PC-9 (cell line): ENCODE measurements around the gene NF1. TPM values are rescaled to one million over a fixed set of nuclear protein-coding genes. Genes with fewer than 3 reads are reported as not detected.
"Not testable (repeated sequence)": the region's sequence is repeated elsewhere in the genome, so short reads cannot be mapped to it uniquely, and the experiment has no call there.

Experiments
- BruUV-seq: library from RNA; stranded (reverse); fragments of 400-500 nt; replicated peaks from 2 replicates; lab custom pipeline; 2021; lab: Mats Ljungman, UMichigan
- CTCF ChIA-PET: fragments of 300-600 bp; sonication (Branson Sonifier 250); formaldehyde crosslinking; loops from one replicate; lab custom pipeline; 2022; ENCODE audit warnings: antibody characterized with exemption; lab: Charles Lee
- POLR2A ChIA-PET: fragments of 300-600 bp; sonication (Branson Sonifier 250); formaldehyde crosslinking; loops from one replicate; lab custom pipeline; 2022; ENCODE audit warnings: antibody characterized with exemption; ENCODE audit not compliant: unreplicated experiment; lab: Charles Lee
- DNase-seq, 2 experiments: peaks; one replicate each; pipeline versions ENCODE4 v3.0.0 to v3.0.0-alpha.2; 2015 to 2022; ENCODE audit warnings: mixed read lengths in 1 of 2
- H2AFZ ChIP-seq: fragments of 200-600 bp; sonication (generic); 2 replicates; pipeline ENCODE4 v1.8.1; 2017; ENCODE audit warnings: antibody characterized with exemption
- H3F3A ChIP-seq: fragments of 200-600 bp; sonication (generic); 2 replicates; pipeline ENCODE4 v1.8.1; 2017; ENCODE audit warnings: antibody characterized with exemption, mild to moderate bottlenecking, low read depth; ENCODE audit not compliant: insufficient read depth
- H3K27ac ChIP-seq: fragments of 200-600 bp; sonication (generic); 2 replicates; pipeline ENCODE4 v1.6.1; 2016; ENCODE audit warnings: mixed run types
- H3K27me3 ChIP-seq: fragments of 200-600 bp; sonication (generic); 2 replicates; pipeline ENCODE4 v1.6.1; 2016; ENCODE audit warnings: low read depth, mixed run types; ENCODE audit not compliant: insufficient read depth
- H3K36me3 ChIP-seq: fragments of 200-600 bp; sonication (generic); 2 replicates; pipeline ENCODE4 v1.6.1; 2016; ENCODE audit warnings: low read depth, mixed run types
- H3K4me1 ChIP-seq: fragments of 200-600 bp; sonication (generic); replicated peaks from 2 replicates; pipeline ENCODE4 v1.6.1; 2016; ENCODE audit warnings: mixed run types; ENCODE audit not compliant: insufficient read depth
- H3K4me2 ChIP-seq: fragments of 200-600 bp; sonication (generic); 2 replicates; pipeline ENCODE4 v1.6.1; 2017; ENCODE audit warnings: mixed run types
- H3K4me3 ChIP-seq: fragments of 200-600 bp; sonication (generic); 2 replicates; pipeline ENCODE4 v1.6.1; 2016; ENCODE audit warnings: mixed run types
- H3K79me2 ChIP-seq: fragments of 200-600 bp; sonication (generic); 2 replicates; pipeline ENCODE4 v1.6.1; 2017; ENCODE audit warnings: low read depth, mixed run types
- H3K9me2 ChIP-seq: fragments of 200-600 bp; sonication (generic); 2 replicates; pipeline ENCODE4 v1.8.1; 2017; ENCODE audit warnings: mild to moderate bottlenecking; ENCODE audit not compliant: insufficient read depth
- H3K9me3 ChIP-seq: fragments of 200-600 bp; sonication (generic); 2 replicates; pipeline ENCODE4 v1.8.1; 2016; ENCODE audit warnings: low read depth; ENCODE audit not compliant: insufficient read depth
- H4K20me1 ChIP-seq: fragments of 200-600 bp; sonication (generic); 2 replicates; pipeline ENCODE4 v1.8.1; 2017; ENCODE audit not compliant: insufficient read depth
- CTCF ChIP-seq: fragments of 200-600 bp; sonication (generic); conservative IDR thresholded peaks from 2 replicates; pipeline ENCODE4 v1.6.1; 2017; ENCODE audit warnings: mixed run types, antibody characterized with exemption, mild to moderate bottlenecking, moderate library complexity
- EZH2 ChIP-seq: fragments of 200-600 bp; sonication (generic); IDR thresholded peaks from 2 replicates; pipeline ENCODE4 v1.8.0; 2017; ENCODE audit warnings: antibody characterized with exemption, low read depth
- intact Hi-C: fragments of 100-400 bp; cut with micrococcal nuclease; formaldehyde crosslinking; loops from one replicate; pipeline ENCODE4 v1.10.0; 2022; ENCODE audit not compliant: unreplicated experiment
- total RNA-seq: library from RNA; stranded (reverse); gene quantifications from 2 replicates; pipeline ENCODE4 v1.2.3, GENCODE V29; 2021

The NF1 gene
- total RNA-seq, 1 experiment from 2014 or later, result 61.0 TPM

DNA sequence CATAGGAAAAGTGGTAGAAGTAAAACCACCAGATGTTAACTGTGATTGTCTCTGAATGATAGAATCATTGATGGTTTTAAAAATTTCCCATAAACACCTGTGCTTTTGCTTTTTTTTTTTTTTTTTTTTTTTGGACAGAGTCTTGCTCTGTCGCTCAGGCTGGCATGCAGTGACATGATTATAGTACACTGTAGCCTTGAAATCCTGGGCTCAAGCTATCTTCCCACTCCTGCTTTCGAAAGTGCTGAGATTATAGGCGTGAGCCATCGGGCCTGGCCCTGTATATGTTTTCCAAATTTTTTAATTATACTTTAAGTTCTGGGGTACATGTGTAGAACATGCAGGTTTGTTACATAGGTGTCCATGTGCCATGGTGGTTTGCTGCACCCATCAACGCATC lies 80.5 kb downstream of the NF1 start:
- Histone ChIP-seq H3K4me1 (no peaks in the 10 kb centered on the region), H3K27ac (no peak overlapping the region), H3F3A (peaks cover 5% of the 10 kb centered on the region; the same call in 1 of the 2 replicates), H3K36me3 (0 out of 2 replicates have a peak, but pooled peaks cover 4% of the 10 kb centered on the region), H4K20me1 (no peaks in the 10 kb centered on the region), H3K27me3 (no peaks in the 10 kb centered on the region), H3K79me2 (no peaks in the 10 kb centered on the region), H3K4me3 (no peak overlapping the region), H3K4me2 (no peak overlapping the region), H3K9me2 (no peaks in the 10 kb centered on the region; the same call in 1 of the 2 replicates), H3K9me3 (no peaks in the 10 kb centered on the region), H2AFZ (no peak overlapping the region)
- no TSS peak for BruUV-seq
- DNase-seq, result no peak
- intact Hi-C loops, result no loop called here
- ChIA-PET POLR2A (interaction anchor here (0.7 kb wide), 1 partner anchor 623 kb away, joined by 3 read pairs; no protein-coding TSS in a partner anchor), CTCF (no interaction called here)
- TF ChIP-seq EZH2 (no peak), CTCF (no peak)

DNA sequence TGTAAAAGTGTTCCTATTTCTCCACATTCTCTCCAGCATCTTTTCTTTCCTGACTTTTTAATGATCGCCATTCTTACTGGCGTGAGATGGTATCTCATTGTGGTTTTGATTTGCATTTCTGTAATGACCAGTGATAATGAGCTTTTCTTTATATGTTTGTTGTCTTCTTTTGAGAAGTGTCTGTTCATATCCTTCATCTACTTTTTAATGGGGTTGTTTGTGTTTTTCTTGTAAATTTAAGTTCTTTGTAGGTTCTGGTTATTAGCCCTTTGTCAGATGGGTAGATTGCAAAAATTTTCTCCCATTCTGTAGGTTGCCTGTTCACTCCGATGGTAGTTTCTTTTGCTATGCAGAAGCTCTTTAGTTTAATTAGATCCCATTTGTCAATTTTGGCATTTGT lies 81.4 kb downstream of the NF1 start:
- H3K27ac ChIP-seq, intact Hi-C loops, CTCF ChIA-PET, H3K79me2 ChIP-seq, H3K36me3 ChIP-seq, H3K4me3 ChIP-seq, H4K20me1 ChIP-seq, H3K4me1 ChIP-seq, DNase-seq, H2AFZ ChIP-seq, H3K9me3 ChIP-seq, H3K9me2 ChIP-seq, H3K4me2 ChIP-seq, BruUV-seq, H3F3A ChIP-seq, H3K27me3 ChIP-seq, POLR2A ChIA-PET: not testable (repeated sequence)

- BruUV-seq, POLR2A ChIA-PET, H3K36me3 ChIP-seq: not testable (repeated sequence)
Measured at GRCh38 chr17:31178951-31179350, 84.2 kb downstream of the NF1 start.

GRCh38 chr17:31195305-31195704 lies 100.5 kb downstream of the NF1 start:
- no peak overlapping the region for H2AFZ ChIP-seq
- no peaks in the 10 kb centered on the region; the same call in none of the 2 replicates for H3F3A ChIP-seq
- peaks cover 7% of the 10 kb centered on the region; the same call in 1 of the 2 replicates for H3K79me2 ChIP-seq
- H3K9me2 ChIP-seq, result no peaks in the 10 kb centered on the region
- H3K27me3 ChIP-seq, result no peaks in the 10 kb centered on the region
- no TSS peak for BruUV-seq
- peaks cover 5% of the 10 kb centered on the region; the same call in 1 of the 2 replicates for H3K4me1 ChIP-seq
- intact Hi-C loops, result no loop called here
- POLR2A ChIA-PET, result no interaction called here
- no peaks in the 10 kb centered on the region for H3K9me3 ChIP-seq
- DNase-seq, result no peak
- TF ChIP-seq CTCF, result no peak
- no peak overlapping the region for H3K4me2 ChIP-seq
- CTCF ChIA-PET, result no interaction called here
- H3K4me3 ChIP-seq, result no peak overlapping the region
- no peaks in the 10 kb centered on the region for H3K36me3 ChIP-seq
- no peak overlapping the region for H3K27ac ChIP-seq
- H4K20me1 ChIP-seq, result no peaks in the 10 kb centered on the region

More at GRCh38 chr17:31178951-31179350, 84.2 kb downstream of the NF1 start:
- H3K4me1 ChIP-seq, H3K4me2 ChIP-seq, H2AFZ ChIP-seq, H3K27ac ChIP-seq, DNase-seq, H4K20me1 ChIP-seq, H3K4me3 ChIP-seq, CTCF ChIA-PET, intact Hi-C loops, H3F3A ChIP-seq, H3K27me3 ChIP-seq, H3K79me2 ChIP-seq, H3K9me2 ChIP-seq, H3K9me3 ChIP-seq: not testable (repeated sequence)
